A549 (cell line): Measurements from ENCODE around the gene MBLAC1. TPM values are rescaled to one million over a fixed set of nuclear protein-coding genes. Genes with fewer than 3 reads are reported as not detected.
A peak's percentile ranks its signal among the peaks of the same experiment; 100 is the strongest.

Source experiments
- ATAC-seq, 2 experiments: fragments of 200-7000 bp in 1 of 2; fragments of >200 bp in 1 of 2; cut with Nextera tagmentation in 1 of 2; cut with Tn5 transposase in 1 of 2; 3 replicates each; pipeline versions ENCODE4 v1.8.0 to v1.9.1; 2018 to 2020; ENCODE audit warnings: mild to moderate bottlenecking in 1 of 2, moderate library complexity in 1 of 2
- CTCF ChIA-PET: fragments of 300-600 bp; sonication (Branson Sonifier 250); formaldehyde crosslinking; extraction: SDS; loops from one replicate; lab custom pipeline; 2021; ENCODE audit warnings: antibody characterized with exemption, inconsistent platforms; lab: Yijun Ruan, JAX
- POLR2A ChIA-PET: fragments of 350-600 bp; formaldehyde crosslinking; extraction: SDS; loops from one replicate; lab custom pipeline; 2021; ENCODE audit warnings: antibody characterized with exemption, inconsistent platforms; lab: Yijun Ruan, JAX
- DNase-seq, 2 experiments: peaks; one replicate each; pipeline versions ENCODE4 v3.0.0 to v3.0.0-alpha.2; 2011 to 2016; ENCODE audit warnings: low read depth in 1 of 2, low spot score in 1 of 2
- FAIRE-seq: peaks from 2 replicates; lab custom pipeline; 2011; peaks lifted over from hg19 to GRCh38; lab: Jason Lieb, UNC
- H3K27ac ChIP-seq, 2 experiments: fragments of >200 bp; sonication (Bioruptor Twin); formaldehyde crosslinking; 3 replicates each; pipeline ENCODE4 v1.5.1; 2016 to 2017
- H3K4me1 ChIP-seq: fragments of >200 bp; sonication (Bioruptor Twin); formaldehyde crosslinking; 3 replicates; pipeline ENCODE4 v1.6.1; 2016
- H3K4me2 ChIP-seq: fragments of >200 bp; sonication (Bioruptor Twin); formaldehyde crosslinking; 3 replicates; pipeline ENCODE4 v1.6.1; 2016
- H3K4me3 ChIP-seq: fragments of >200 bp; sonication (Bioruptor Twin); formaldehyde crosslinking; 3 replicates; pipeline ENCODE4 v1.5.1; 2016
- H3K9me3 ChIP-seq: fragments of >200 bp; sonication (Bioruptor Twin); formaldehyde crosslinking; 3 replicates; pipeline ENCODE4 v1.6.1; 2016
- BHLHE40 ChIP-seq: IDR thresholded peaks from 2 replicates; pipeline ENCODE4 v1.6.1; 2012; ENCODE audit warnings: low read depth, low read length, inconsistent platforms
- CBX8 ChIP-seq: fragments of 200-600 bp; sonication (generic); IDR thresholded peaks from 2 replicates; pipeline ENCODE4 v1.6.1; 2016
- CHD2 ChIP-seq: fragments of 150-350 bp; IDR thresholded peaks from 2 replicates; pipeline ENCODE4 v1.6.1; 2014; ENCODE audit warnings: low read length; ENCODE audit not compliant: partially characterized antibody
- CHD4 ChIP-seq: fragments of 200-600 bp; sonication (generic); IDR thresholded peaks from 2 replicates; pipeline ENCODE4 v1.6.1; 2016; ENCODE audit warnings: antibody characterized with exemption, mild to moderate bottlenecking, borderline replicate concordance
- FOXS1 ChIP-seq: fragments of 250-450 bp; sonication (Bioruptor Pico); IDR thresholded peaks from 2 replicates; pipeline ENCODE4 v1.5.0; 2020; ENCODE audit warnings: mild to moderate bottlenecking, moderate library complexity
- HEYL ChIP-seq: fragments of 250-450 bp; sonication (Bioruptor Pico); IDR thresholded peaks from 2 replicates; pipeline ENCODE4 v1.8.0; 2021; ENCODE audit warnings: mild to moderate bottlenecking, moderate library complexity
- HOXB13 ChIP-seq: fragments of 250-450 bp; sonication (Bioruptor Pico); IDR thresholded peaks from 2 replicates; pipeline ENCODE4 v1.5.0; 2020; ENCODE audit warnings: low read depth, mild to moderate bottlenecking, moderate library complexity
- JUN ChIP-seq, 2 experiments: fragments of >200 bp; sonication (Bioruptor Twin); formaldehyde crosslinking; IDR thresholded peaks; 2 replicates in 1 of 2; 3 replicates in 1 of 2; pipeline ENCODE4 v1.6.1; 2016 to 2017
- JUNB ChIP-seq: fragments of >200 bp; sonication (Bioruptor Twin); formaldehyde crosslinking; IDR thresholded peaks from 2 replicates; pipeline ENCODE4 v1.6.1; 2016
- KDM1A ChIP-seq: fragments of 200-600 bp; sonication (generic); IDR thresholded peaks from 2 replicates; pipeline ENCODE4 v1.6.1; 2016; ENCODE audit warnings: low read depth, mild to moderate bottlenecking
- MYC ChIP-seq: IDR thresholded peaks from 2 replicates; pipeline ENCODE4 v1.6.1; 2012; ENCODE audit warnings: mild to moderate bottlenecking, inconsistent platforms, low read length, improper control_type of control experiment, borderline replicate concordance
- PHF8 ChIP-seq: fragments of 200-600 bp; sonication (generic); IDR thresholded peaks from 2 replicates; pipeline ENCODE4 v1.6.1; 2016; ENCODE audit warnings: low read depth, mild to moderate bottlenecking, antibody characterized with exemption, moderate library complexity, borderline replicate concordance
- ZFP36 ChIP-seq: fragments of 450-650 bp; IDR thresholded peaks from 2 replicates; pipeline ENCODE4 v1.6.1; 2014; ENCODE audit warnings: borderline replicate concordance; ENCODE audit not compliant: partially characterized antibody
- WGBS: methylation state at CpG from one replicate; pipeline ENCODE4 v1.1.6; 2017; ENCODE audit errors: missing lambda C conversion rate; 5-methylcytosine and 5-hydroxymethylcytosine counted together
- polyA plus RNA-seq, 4 experiments: library from polyadenylated mRNA; depleted of rRNA in 3 of 4; stranded (reverse); fragments of >200 nt; fragmentation: RNase III in 1 of 4; extraction: RNeasy Plus Mini Kit Qiagen cat#74134 plus additional on column Dnase treatment in 1 of 4; gene quantifications; 2 replicates in 3 of 4; 3 replicates in 1 of 4; pipeline ENCODE4 v1.2.3, GENCODE V29; 2011 to 2017
- TF ChIP-seq, protein P1 (sequence below): fragments of >200 bp; sonication (Bioruptor Twin); formaldehyde crosslinking; IDR thresholded peaks from 3 replicates; pipeline ENCODE4 v1.5.1; 2016
- TF ChIP-seq, protein P2 (sequence below): fragments of 250-450 bp; sonication (Bioruptor Pico); IDR thresholded peaks from 2 replicates; pipeline ENCODE4 v1.5.0; 2021; ENCODE audit warnings: mild to moderate bottlenecking, moderate library complexity, borderline replicate concordance
- TF ChIP-seq, protein P3 (sequence below): IDR thresholded peaks from 2 replicates; pipeline ENCODE4 v1.6.1; 2012; ENCODE audit warnings: low read depth, borderline replicate concordance
- TF ChIP-seq, protein P4 (sequence below): fragments of 450-650 bp; IDR thresholded peaks from 2 replicates; pipeline ENCODE4 v1.6.1; 2014; ENCODE audit warnings: antibody characterized with exemption

Gene MBLAC1
- polyA plus RNA-seq, 2 of the 4 experiments (the other 2 are of a cell fraction), result 0.63 to 2.6 TPM

DNA sequence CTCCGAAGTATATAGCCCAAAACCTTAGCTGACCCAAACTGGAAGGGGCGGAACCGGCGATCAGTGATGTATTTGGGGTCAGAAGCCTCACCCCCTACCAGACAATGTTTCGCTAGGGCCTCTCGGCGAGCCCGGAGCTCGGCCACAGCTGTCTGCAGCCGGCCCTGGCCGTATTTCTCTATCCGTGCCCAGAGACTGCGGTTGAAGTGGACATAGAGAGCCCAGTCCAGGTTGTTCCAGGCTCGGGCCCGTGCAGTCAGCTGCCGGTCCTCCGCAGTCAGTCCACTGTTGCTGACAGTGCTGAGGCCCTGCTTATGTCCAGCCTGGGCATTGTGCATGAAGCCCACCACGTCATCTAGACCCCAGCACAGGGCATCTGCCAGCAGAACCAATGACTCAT, 33.3 kb downstream of the MBLAC1 start:
- Histone ChIP-seq H3K4me2 (no peak overlapping the region), H3K27ac (no peak overlapping the region), H3K9me3 (no peaks in the 10 kb centered on the region), H3K4me1 (peaks cover 31% of the 10 kb centered on the region), H3K4me3 (no peak overlapping the region)
- ChIA-PET CTCF (interaction anchor here (1.1 to 23.1 kb wide), 5 partner anchors 8 to 57 kb away, joined by 3 to 245 read pairs (median 5); partner anchors contain the start of gene GAL3ST4), POLR2A (interaction anchor here (0.6 kb wide), 1 partner anchor 28 kb away, joined by 7 read pairs; no protein-coding TSS in a partner anchor)
- ATAC-seq (no peak), FAIRE-seq (no peak)
- no peak for TF ChIP-seq CHD2
- no peak for TF ChIP-seq KDM1A
- TF ChIP-seq, protein P1, sequence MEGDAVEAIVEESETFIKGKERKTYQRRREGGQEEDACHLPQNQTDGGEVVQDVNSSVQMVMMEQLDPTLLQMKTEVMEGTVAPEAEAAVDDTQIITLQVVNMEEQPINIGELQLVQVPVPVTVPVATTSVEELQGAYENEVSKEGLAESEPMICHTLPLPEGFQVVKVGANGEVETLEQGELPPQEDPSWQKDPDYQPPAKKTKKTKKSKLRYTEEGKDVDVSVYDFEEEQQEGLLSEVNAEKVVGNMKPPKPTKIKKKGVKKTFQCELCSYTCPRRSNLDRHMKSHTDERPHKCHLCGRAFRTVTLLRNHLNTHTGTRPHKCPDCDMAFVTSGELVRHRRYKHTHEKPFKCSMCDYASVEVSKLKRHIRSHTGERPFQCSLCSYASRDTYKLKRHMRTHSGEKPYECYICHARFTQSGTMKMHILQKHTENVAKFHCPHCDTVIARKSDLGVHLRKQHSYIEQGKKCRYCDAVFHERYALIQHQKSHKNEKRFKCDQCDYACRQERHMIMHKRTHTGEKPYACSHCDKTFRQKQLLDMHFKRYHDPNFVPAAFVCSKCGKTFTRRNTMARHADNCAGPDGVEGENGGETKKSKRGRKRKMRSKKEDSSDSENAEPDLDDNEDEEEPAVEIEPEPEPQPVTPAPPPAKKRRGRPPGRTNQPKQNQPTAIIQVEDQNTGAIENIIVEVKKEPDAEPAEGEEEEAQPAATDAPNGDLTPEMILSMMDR, result no peak
- TF ChIP-seq MYC, result no peak
- no peak for TF ChIP-seq CHD4
- TF ChIP-seq, protein P2, sequence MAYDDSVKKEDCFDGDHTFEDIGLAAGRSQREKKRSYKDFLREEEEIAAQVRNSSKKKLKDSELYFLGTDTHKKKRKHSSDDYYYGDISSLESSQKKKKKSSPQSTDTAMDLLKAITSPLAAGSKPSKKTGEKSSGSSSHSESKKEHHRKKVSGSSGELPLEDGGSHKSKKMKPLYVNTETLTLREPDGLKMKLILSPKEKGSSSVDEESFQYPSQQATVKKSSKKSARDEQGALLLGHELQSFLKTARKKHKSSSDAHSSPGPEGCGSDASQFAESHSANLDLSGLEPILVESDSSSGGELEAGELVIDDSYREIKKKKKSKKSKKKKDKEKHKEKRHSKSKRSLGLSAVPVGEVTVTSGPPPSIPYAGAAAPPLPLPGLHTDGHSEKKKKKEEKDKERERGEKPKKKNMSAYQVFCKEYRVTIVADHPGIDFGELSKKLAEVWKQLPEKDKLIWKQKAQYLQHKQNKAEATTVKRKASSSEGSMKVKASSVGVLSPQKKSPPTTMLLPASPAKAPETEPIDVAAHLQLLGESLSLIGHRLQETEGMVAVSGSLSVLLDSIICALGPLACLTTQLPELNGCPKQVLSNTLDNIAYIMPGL (CRISPR knock-in tag), result no peak
- no peak for TF ChIP-seq ZFP36
- TF ChIP-seq CBX8, result no peak
- TF ChIP-seq HOXB13, result no peak
- TF ChIP-seq HEYL (CRISPR knock-in tag), result no peak
- no peak for TF ChIP-seq BHLHE40
- TF ChIP-seq, protein P3, sequence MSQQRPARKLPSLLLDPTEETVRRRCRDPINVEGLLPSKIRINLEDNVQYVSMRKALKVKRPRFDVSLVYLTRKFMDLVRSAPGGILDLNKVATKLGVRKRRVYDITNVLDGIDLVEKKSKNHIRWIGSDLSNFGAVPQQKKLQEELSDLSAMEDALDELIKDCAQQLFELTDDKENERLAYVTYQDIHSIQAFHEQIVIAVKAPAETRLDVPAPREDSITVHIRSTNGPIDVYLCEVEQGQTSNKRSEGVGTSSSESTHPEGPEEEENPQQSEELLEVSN, result no peak
- TF ChIP-seq PHF8, result no peak
- TF ChIP-seq, all 56 proteins: peak for 0
- 87% methylated on average over 13 of the region's 18 CpGs for WGBS
- no peak for DNase-seq

DNA sequence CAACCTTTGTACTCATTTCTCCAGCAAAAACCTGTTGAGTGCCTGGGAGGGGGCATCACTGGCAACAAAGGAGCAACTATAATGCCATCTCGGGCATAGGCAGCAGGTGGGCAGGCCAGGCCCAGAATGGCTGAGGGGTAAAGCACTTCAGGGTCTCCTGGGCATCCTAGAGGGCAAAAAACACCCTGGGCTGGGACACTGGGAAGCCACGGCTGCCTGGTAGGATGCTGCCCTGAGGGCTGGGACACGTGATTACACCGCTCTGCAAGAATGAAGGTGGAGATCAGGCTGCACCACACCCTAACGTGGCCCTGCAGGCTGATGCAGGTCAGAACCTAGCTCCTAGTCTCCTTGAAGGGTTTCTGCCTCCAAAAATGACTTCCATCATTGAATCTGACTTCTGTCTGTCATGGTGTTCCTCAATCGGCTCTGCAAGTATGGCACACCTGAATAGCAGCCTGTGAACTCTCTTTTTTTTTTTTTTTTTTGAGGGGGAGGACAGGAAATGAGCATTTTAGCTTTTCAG, 36.3 kb downstream of the MBLAC1 start:
- ATAC-seq (peak; percentile 14 to 33; a peak in 1 of 6 replicates), DNase-seq (peak in 1 of 2 experiments; percentile 45), FAIRE-seq (no peak)
- Histone ChIP-seq H3K4me3 (no peak overlapping the region), H3K9me3 (no peaks in the 10 kb centered on the region)
- WGBS, result 28% methylated on average over 6 of the region's 6 CpGs
- TF ChIP-seq, protein P4, sequence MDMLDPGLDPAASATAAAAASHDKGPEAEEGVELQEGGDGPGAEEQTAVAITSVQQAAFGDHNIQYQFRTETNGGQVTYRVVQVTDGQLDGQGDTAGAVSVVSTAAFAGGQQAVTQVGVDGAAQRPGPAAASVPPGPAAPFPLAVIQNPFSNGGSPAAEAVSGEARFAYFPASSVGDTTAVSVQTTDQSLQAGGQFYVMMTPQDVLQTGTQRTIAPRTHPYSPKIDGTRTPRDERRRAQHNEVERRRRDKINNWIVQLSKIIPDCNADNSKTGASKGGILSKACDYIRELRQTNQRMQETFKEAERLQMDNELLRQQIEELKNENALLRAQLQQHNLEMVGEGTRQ, result 0 out of 2 replicates have a peak, but pooled peaks have one; percentile 22
- TF ChIP-seq FOXS1 (CRISPR knock-in tag) (no peak), JUNB (no peak), JUN (IDR thresholded peaks at IDR 0.05) (no peak)
- TF ChIP-seq, all 56 proteins: peak for 1
- H3K4me2 ChIP-seq, result peak overlapping the region; percentile 37
- H3K27ac ChIP-seq, result peak overlapping the region in 1 of 2 experiments; percentile 49; a peak in 1 of 6 replicates
- peaks cover 16% of the 10 kb centered on the region for H3K4me1 ChIP-seq
- ChIA-PET POLR2A (interaction anchor here (0.7 to 1.3 kb wide), 2 partner anchors 8 to 14 kb away, joined by 4 to 6 read pairs; partner anchors contain the start of genes GPC2 and STAG3), CTCF (interaction anchor here (1.3 kb wide), 1 partner anchor 31 kb away, joined by 3 read pairs; no protein-coding TSS in a partner anchor)
